GM10266 (cell line): Measurements from ENCODE around the gene IFI44.

ENCODE experiments used
- DNase-seq: peaks from one replicate; pipeline ENCODE4 v3.0.0; 2012; ENCODE audit errors: extremely low spot score
- CTCF ChIP-seq: IDR thresholded peaks from 2 replicates; pipeline ENCODE4 v1.5.1; 2012; ENCODE audit warnings: mild to moderate bottlenecking, low read depth; ENCODE audit not compliant: control insufficient read depth, insufficient read depth; ENCODE audit errors: missing control alignments

The IFI44 gene

GRCh38 chr1:78649628-78650027, at the start of gene IFI44:
TSS of gene IFI44 (plus strand) at chr1:78649831. CDS start at chr1:78650196, 365 bp downstream.
- no peak for TF ChIP-seq CTCF
- DNase-seq = peak; percentile 40

GRCh38 chr1:78601068-78601467, 48.6 kb upstream of the IFI44 start:
- no peak for TF ChIP-seq CTCF
- DNase-seq = no peak

- TF ChIP-seq CTCF = no peak
- DNase-seq = no peak
Measured at GRCh38 chr1:78603206-78603605, 46.4 kb upstream of the IFI44 start.

GRCh38 chr1:78604643-78605042, 45.0 kb upstream of the IFI44 start:
- no peak for TF ChIP-seq CTCF
- no peak for DNase-seq

GRCh38 chr1:78606274-78606673, 43.4 kb upstream of the IFI44 start:
- no peak for TF ChIP-seq CTCF
- DNase-seq = no peak

GRCh38 chr1:78607334-78607927, 42.2 kb upstream of the IFI44 start:
- peak; percentile 19 for DNase-seq
- peak; percentile 48 for TF ChIP-seq CTCF

- no peak for TF ChIP-seq CTCF
- DNase-seq = no peak
Measured at GRCh38 chr1:78607944-78608343, 41.7 kb upstream of the IFI44 start.
